ENCODE results near the gene FURIN. TPM values are rescaled to one million over a fixed set of nuclear protein-coding genes. Genes with fewer than 3 reads are reported as not detected.

FURIN gene
- total RNA-seq, 4 donors from 2014 or later, result 76.7 to 159 (median 118) TPM

DNA sequence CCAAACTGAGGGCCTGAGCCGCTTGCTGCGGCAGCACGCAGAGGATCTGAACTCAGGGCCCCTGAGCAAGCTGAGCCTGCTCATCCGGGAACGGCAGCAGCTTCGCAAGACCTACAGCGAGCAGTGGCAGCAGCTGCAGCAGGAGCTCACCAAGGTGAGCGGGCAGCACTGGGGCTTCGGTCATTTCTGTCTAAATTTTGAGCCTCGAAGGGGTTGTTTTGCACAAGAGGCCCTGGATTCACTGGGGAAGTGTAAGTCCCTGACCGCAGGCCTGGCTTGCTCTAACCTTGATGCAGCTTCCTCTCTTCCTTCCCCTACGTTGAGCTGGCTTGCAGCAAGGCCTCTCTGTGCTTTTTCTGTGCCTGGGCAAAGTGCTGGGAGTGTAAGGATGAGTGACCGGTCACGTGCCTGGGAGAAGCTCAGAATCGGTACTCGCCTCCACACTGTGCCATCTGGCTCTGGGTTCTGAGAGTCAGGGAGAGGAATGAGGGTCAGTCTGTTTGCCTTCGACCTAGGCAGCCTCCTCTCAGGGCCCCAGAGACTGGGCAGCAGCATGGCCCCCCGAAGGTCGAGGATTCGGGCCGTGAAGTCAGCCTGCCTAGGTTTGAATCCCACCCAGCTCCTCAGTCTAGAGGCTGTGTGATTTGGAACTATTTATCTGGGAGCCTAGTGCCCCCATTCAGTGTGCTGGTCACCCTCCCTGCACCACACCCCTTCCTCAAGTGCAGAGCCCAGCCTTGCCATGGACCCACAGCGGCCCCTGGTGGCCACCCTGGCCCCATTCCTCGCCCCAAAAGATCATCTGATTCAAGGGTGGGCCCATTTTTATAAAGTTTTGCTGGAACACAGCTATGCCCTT is 17.3 kb downstream of the FURIN start:
- DNase-seq (peak; percentile 42 to 63), ATAC-seq (peak; percentile 60 to 62)
- no peaks in the 10 kb centered on the region for H3K27me3 ChIP-seq
- H3K9me3 ChIP-seq, result no peaks in the 10 kb centered on the region
- peaks cover 7 to 8% of the 10 kb centered on the region in 2 donors for H3K4me1 ChIP-seq
- peaks cover 0 to 19% of the 10 kb centered on the region in 2 donors for H3K36me3 ChIP-seq
- H3K4me3 ChIP-seq, result peak overlapping the region; percentile 57 to 67 (median 62)
- intact Hi-C loops (cut with DNase I; ENCODE audit: low total_unique reads) (loop anchor here (1.0 to 10.0 kb wide), 3 partner anchors 193 to 561 kb away; no protein-coding TSS in a partner anchor), in situ Hi-C loops (cut with MboI; ENCODE audit: low sequenced_read_pairs in 4 of 4) (loop anchor here (5.0 to 25.0 kb wide), 5 partner anchors 173 to 573 kb away; partner anchors contain the start of gene BLM (in 2 of the 4))
- TF ChIP-seq, protein P1, sequence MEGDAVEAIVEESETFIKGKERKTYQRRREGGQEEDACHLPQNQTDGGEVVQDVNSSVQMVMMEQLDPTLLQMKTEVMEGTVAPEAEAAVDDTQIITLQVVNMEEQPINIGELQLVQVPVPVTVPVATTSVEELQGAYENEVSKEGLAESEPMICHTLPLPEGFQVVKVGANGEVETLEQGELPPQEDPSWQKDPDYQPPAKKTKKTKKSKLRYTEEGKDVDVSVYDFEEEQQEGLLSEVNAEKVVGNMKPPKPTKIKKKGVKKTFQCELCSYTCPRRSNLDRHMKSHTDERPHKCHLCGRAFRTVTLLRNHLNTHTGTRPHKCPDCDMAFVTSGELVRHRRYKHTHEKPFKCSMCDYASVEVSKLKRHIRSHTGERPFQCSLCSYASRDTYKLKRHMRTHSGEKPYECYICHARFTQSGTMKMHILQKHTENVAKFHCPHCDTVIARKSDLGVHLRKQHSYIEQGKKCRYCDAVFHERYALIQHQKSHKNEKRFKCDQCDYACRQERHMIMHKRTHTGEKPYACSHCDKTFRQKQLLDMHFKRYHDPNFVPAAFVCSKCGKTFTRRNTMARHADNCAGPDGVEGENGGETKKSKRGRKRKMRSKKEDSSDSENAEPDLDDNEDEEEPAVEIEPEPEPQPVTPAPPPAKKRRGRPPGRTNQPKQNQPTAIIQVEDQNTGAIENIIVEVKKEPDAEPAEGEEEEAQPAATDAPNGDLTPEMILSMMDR (IDR thresholded peaks at IDR 0.05 in 4 of 5, conservative IDR thresholded peaks at IDR 0.05 in 1 of 5), result peak; percentile 97 to 99 (median 98)
- TF ChIP-seq POLR2A (IDR thresholded peaks at IDR 0.05), result peak in 1 of 2 donors; percentile 14
- H3K27ac ChIP-seq, result peak overlapping the region; percentile 86 to 90 (median 88)

DNA sequence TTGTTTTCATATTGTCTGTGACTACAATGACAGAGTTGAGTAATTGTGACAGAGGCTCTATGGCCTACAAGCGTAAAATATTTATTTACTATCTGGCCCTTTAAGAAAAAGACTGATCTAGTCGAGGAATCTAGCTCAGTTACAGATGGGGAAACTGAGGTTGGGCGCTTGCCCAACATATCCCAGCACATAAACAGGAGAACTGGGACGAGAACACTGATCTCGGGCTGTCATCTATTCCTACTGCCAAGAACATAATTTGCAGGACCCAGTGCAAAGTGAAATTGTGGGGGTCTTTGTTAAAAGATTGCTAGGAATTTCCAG is 17.9 kb downstream of the FURIN start:
- H3K9me3 ChIP-seq, result no peaks in the 10 kb centered on the region
- DNase-seq, result no peak
- no peak overlapping the region for H3K4me3 ChIP-seq
- H3K36me3 ChIP-seq, result peaks cover 0 to 14% of the 10 kb centered on the region in 2 donors
- in situ Hi-C loops (cut with MboI; ENCODE audit: low sequenced_read_pairs in 4 of 4) (loop anchor here (5.0 to 25.0 kb wide), 5 partner anchors 174 to 574 kb away; partner anchors contain the start of gene BLM (in 2 of the 4)), intact Hi-C loops (cut with DNase I; ENCODE audit: low total_unique reads) (loop anchor here (1.0 to 10.0 kb wide), 3 partner anchors 194 to 561 kb away; no protein-coding TSS in a partner anchor)
- H3K4me1 ChIP-seq, result peaks cover 7 to 8% of the 10 kb centered on the region in 2 donors
- ATAC-seq, result no peak
- peak overlapping the region in 3 of 4 donors; percentile 86 to 88 (median 88) for H3K27ac ChIP-seq
- no peaks in the 10 kb centered on the region for H3K27me3 ChIP-seq
- TF ChIP-seq POLR2A (IDR thresholded peaks at IDR 0.05), result no peak
- TF ChIP-seq, protein P1 (IDR thresholded peaks at IDR 0.05 in 4 of 5, conservative IDR thresholded peaks at IDR 0.05 in 1 of 5), result peak in 1 of 5 experiments; percentile 1

DNA sequence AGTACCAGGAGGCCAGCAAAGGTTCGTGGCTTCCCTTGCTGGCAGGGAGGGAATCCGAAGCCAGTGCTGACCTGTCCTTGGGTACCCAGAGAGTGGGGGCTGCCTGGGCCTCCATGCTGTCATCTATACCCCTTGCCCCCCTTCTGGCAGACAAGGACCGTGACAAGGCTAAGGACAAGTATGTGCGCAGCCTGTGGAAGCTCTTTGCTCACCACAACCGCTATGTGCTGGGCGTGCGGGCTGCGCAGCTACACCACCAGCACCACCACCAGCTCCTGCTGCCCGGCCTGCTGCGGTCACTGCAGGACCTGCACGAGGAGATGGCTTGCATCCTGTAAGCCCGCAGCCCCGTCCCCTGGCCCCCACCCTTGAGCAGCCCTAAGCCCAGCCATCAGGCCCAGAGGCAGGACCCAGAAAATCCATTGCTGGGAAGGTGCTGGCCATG is 18.7 kb downstream of the FURIN start:
- H3K4me3 ChIP-seq, result no peak overlapping the region
- ATAC-seq, result no peak
- no peak overlapping the region for H3K27ac ChIP-seq
- DNase-seq, result no peak
- H3K36me3 ChIP-seq, result peaks cover 0 to 5% of the 10 kb centered on the region in 2 donors
- in situ Hi-C loops (cut with MboI; ENCODE audit: low sequenced_read_pairs in 4 of 4) (loop anchor here (5.0 to 25.0 kb wide), 5 partner anchors 175 to 575 kb away; partner anchors contain the start of gene BLM (in 2 of the 4)), intact Hi-C loops (cut with DNase I; ENCODE audit: low total_unique reads) (loop anchor here (5.0 to 10.0 kb wide), 2 partner anchors 195 to 562 kb away; no protein-coding TSS in a partner anchor)
- TF ChIP-seq POLR2A (IDR thresholded peaks at IDR 0.05), result no peak
- TF ChIP-seq, protein P1 (IDR thresholded peaks at IDR 0.05 in 4 of 5, conservative IDR thresholded peaks at IDR 0.05 in 1 of 5), result no peak
- no peaks in the 10 kb centered on the region for H3K27me3 ChIP-seq
- H3K4me1 ChIP-seq, result peaks cover 7 to 8% of the 10 kb centered on the region in 2 donors
- H3K9me3 ChIP-seq, result no peaks in the 10 kb centered on the region

DNA sequence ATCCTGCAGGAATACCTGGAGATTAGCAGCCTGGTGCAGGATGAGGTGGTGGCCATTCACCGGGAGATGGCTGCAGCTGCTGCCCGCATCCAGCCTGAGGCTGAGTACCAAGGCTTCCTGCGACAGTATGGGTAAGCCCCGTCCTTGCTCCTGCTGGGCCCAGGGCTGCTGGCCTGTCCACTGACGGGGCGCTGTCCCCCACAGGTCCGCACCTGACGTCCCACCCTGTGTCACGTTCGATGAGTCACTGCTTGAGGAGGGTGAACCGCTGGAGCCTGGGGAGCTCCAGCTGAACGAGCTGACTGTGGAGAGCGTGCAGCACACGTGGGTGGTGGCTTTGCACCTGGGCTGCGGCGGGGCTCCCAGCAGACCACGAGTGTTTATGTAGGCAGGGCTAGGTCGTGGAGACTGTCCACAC is 20.9 kb downstream of the FURIN start:
- peaks cover 0 to 12% of the 10 kb centered on the region in 2 donors for H3K36me3 ChIP-seq
- intact Hi-C loops (cut with DNase I; ENCODE audit: low total_unique reads), result loop anchor here (5.0 to 10.0 kb wide), 2 partner anchors 197 to 565 kb away; no protein-coding TSS in a partner anchor
- no peak for ATAC-seq

More for the DNA sequence above, 20.9 kb downstream of the FURIN start:
- peaks cover 0 to 3% of the 10 kb centered on the region in 2 donors for H3K4me1 ChIP-seq
- H3K9me3 ChIP-seq, result no peaks in the 10 kb centered on the region
- TF ChIP-seq POLR2A (IDR thresholded peaks at IDR 0.05), result no peak
- TF ChIP-seq, protein P1 (IDR thresholded peaks at IDR 0.05 in 4 of 5, conservative IDR thresholded peaks at IDR 0.05 in 1 of 5), result no peak
- in situ Hi-C loops (cut with MboI; ENCODE audit: low sequenced_read_pairs in 4 of 4), result loop anchor here (5.0 to 25.0 kb wide), 5 partner anchors 177 to 577 kb away; partner anchors contain the start of gene BLM (in 2 of the 4)
- H3K27ac ChIP-seq, result no peak overlapping the region
- no peaks in the 10 kb centered on the region for H3K27me3 ChIP-seq
- no peak for DNase-seq
- H3K4me3 ChIP-seq, result no peak overlapping the region

All from gastrocnemius medialis (tissue), 4 donors.